Adrenal gland (tissue), 5 donors: Measurements from ENCODE around the gene TUBB2A.

ENCODE experiments used
- POLR2A ChIP-seq, 2 donors: fragments of 450-650 bp; IDR thresholded peaks; one replicate each; pipeline ENCODE4 v1.6.1; 2017; ENCODE audit warnings: antibody characterized with exemption in 2 of 2, mild to moderate bottlenecking in 2 of 2, moderate library complexity in 1 of 2
- TF ChIP-seq, protein P1 (sequence below), 6 experiments: fragments of 450-650 bp in 4 of 6; fragments of 200-600 bp in 2 of 6; sonication (generic) in 1 of 6; IDR thresholded peaks; 1 replicate in 5 of 6; 2 replicates in 1 of 6; pipeline versions ENCODE4 v1.5.1 to v1.8.0; 2016 to 2021; ENCODE audit warnings: antibody characterized with exemption in 6 of 6, mild to moderate bottlenecking in 2 of 6, moderate library complexity in 1 of 6
- donor health status: DM: no; HTN: no; CAD: no.

DNA sequence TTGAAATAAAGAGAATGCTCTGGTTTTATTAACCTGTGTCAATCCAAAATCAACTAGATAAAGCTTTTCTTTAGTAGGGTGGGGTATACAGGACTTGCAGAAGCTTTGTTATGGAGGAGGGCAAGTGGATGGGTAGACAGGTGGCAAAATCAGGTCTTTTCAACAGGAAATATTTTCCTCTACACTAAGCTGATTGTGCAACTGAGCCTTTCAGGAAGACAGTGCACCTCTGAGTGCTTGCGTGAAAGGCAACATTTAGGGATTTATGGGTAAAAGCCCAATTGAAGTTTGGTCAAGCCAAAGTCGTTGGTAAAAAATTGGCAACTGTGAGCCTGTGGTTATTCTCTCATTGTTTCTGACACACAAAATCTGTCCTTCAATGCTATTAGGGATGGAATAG, 23.8 kb upstream of the TUBB2A start:
- TF ChIP-seq, protein P1, sequence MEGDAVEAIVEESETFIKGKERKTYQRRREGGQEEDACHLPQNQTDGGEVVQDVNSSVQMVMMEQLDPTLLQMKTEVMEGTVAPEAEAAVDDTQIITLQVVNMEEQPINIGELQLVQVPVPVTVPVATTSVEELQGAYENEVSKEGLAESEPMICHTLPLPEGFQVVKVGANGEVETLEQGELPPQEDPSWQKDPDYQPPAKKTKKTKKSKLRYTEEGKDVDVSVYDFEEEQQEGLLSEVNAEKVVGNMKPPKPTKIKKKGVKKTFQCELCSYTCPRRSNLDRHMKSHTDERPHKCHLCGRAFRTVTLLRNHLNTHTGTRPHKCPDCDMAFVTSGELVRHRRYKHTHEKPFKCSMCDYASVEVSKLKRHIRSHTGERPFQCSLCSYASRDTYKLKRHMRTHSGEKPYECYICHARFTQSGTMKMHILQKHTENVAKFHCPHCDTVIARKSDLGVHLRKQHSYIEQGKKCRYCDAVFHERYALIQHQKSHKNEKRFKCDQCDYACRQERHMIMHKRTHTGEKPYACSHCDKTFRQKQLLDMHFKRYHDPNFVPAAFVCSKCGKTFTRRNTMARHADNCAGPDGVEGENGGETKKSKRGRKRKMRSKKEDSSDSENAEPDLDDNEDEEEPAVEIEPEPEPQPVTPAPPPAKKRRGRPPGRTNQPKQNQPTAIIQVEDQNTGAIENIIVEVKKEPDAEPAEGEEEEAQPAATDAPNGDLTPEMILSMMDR (IDR thresholded peaks at IDR 0.05) = no peak
- TF ChIP-seq POLR2A (IDR thresholded peaks at IDR 0.05) = no peak
